ENCODE measurements around the gene PATJ.

The PATJ gene

GRCh38 chr1:61743431-61743705, 1.1 kb downstream of the PATJ start:
- Histone ChIP-seq H2AFZ (ENCODE audit: low read depth, low read length, severe bottlenecking) (no peak overlapping the region), H3K4me2 (ENCODE audit: low read depth, low read length, poor library complexity, severe bottlenecking) (no peak overlapping the region), H3K9me3 (ENCODE audit: insufficient read depth, low read length) (no peaks in the 10 kb centered on the region), H3K9me2 (replicated peaks; ENCODE audit: insufficient read depth, low read length) (no peaks in the 10 kb centered on the region), H3K27ac (ENCODE audit: low read depth, low read length) (no peak overlapping the region), H3K27me3 (ENCODE audit: low read length) (no peaks in the 10 kb centered on the region), H3K9ac (ENCODE audit: low read length) (no peak overlapping the region), H3K36me3 (ENCODE audit: low read length) (no peaks in the 10 kb centered on the region), H3K4me3 (ENCODE audit: insufficient read depth, low read length, poor library complexity, severe bottlenecking) (no peak overlapping the region), H3F3A (ENCODE audit: insufficient read depth) (peaks cover 13% of the 10 kb centered on the region), H3K79me2 (ENCODE audit: insufficient read depth, low read length) (no peaks in the 10 kb centered on the region; the same call in 1 of the 2 replicates), H4K20me1 (ENCODE audit: low read depth, low read length) (no peaks in the 10 kb centered on the region)
- no peak for TF ChIP-seq EZH2phosphoT487 (conservative IDR thresholded peaks at IDR 0.05; ENCODE audit: low read length)
- no peak for TF ChIP-seq CTCF (IDR thresholded peaks at IDR 0.05; ENCODE audit: insufficient read depth, low read length, poor library complexity, severe bottlenecking)

- no peak overlapping the region for H3K27ac ChIP-seq (ENCODE audit: low read depth, low read length)
- no peak overlapping the region for H3K9ac ChIP-seq (ENCODE audit: low read length)
Observed at GRCh38 chr1:61743716-61744580, 1.7 kb downstream of the PATJ start.

GRCh38 chr1:61746813-61747212, 4.5 kb downstream of the PATJ start:
- no peak overlapping the region for H2AFZ ChIP-seq (ENCODE audit: low read depth, low read length, severe bottlenecking)
- no peaks in the 10 kb centered on the region for H3K27me3 ChIP-seq (ENCODE audit: low read length)
- no peaks in the 10 kb centered on the region for H3K9me2 ChIP-seq (replicated peaks; ENCODE audit: insufficient read depth, low read length)
- H3K9me3 ChIP-seq (ENCODE audit: insufficient read depth, low read length) = no peaks in the 10 kb centered on the region
- H3K4me2 ChIP-seq (ENCODE audit: low read depth, low read length, poor library complexity, severe bottlenecking) = peak overlapping the region; percentile 3
- H3K79me2 ChIP-seq (ENCODE audit: insufficient read depth, low read length) = no peaks in the 10 kb centered on the region; the same call in 1 of the 2 replicates
- H3K4me3 ChIP-seq (ENCODE audit: insufficient read depth, low read length, poor library complexity, severe bottlenecking) = no peak overlapping the region
- no peaks in the 10 kb centered on the region for H4K20me1 ChIP-seq (ENCODE audit: low read depth, low read length)
- H3K27ac ChIP-seq (ENCODE audit: low read depth, low read length) = no peak overlapping the region
- no peaks in the 10 kb centered on the region for H3K36me3 ChIP-seq (ENCODE audit: low read length)
- TF ChIP-seq CTCF (IDR thresholded peaks at IDR 0.05; ENCODE audit: insufficient read depth, low read length, poor library complexity, severe bottlenecking) = no peak
- TF ChIP-seq EZH2phosphoT487 (conservative IDR thresholded peaks at IDR 0.05; ENCODE audit: low read length) = no peak
- peaks cover 13% of the 10 kb centered on the region for H3F3A ChIP-seq (ENCODE audit: insufficient read depth)
- H3K9ac ChIP-seq (ENCODE audit: low read length) = no peak overlapping the region

More at GRCh38 chr1:61743716-61744580, 1.7 kb downstream of the PATJ start:
- no peak overlapping the region for H3K4me3 ChIP-seq (ENCODE audit: insufficient read depth, low read length, poor library complexity, severe bottlenecking)
- no peaks in the 10 kb centered on the region for H3K27me3 ChIP-seq (ENCODE audit: low read length)
- no peak overlapping the region for H2AFZ ChIP-seq (ENCODE audit: low read depth, low read length, severe bottlenecking)
- peaks cover 13% of the 10 kb centered on the region for H3F3A ChIP-seq (ENCODE audit: insufficient read depth)
- no peak overlapping the region for H3K4me2 ChIP-seq (ENCODE audit: low read depth, low read length, poor library complexity, severe bottlenecking)
- H3K9me2 ChIP-seq (replicated peaks; ENCODE audit: insufficient read depth, low read length) = no peaks in the 10 kb centered on the region
- H4K20me1 ChIP-seq (ENCODE audit: low read depth, low read length) = no peaks in the 10 kb centered on the region
- H3K36me3 ChIP-seq (ENCODE audit: low read length) = no peaks in the 10 kb centered on the region
- H3K79me2 ChIP-seq (ENCODE audit: insufficient read depth, low read length) = no peaks in the 10 kb centered on the region; the same call in 1 of the 2 replicates
- TF ChIP-seq CTCF (IDR thresholded peaks at IDR 0.05; ENCODE audit: insufficient read depth, low read length, poor library complexity, severe bottlenecking) (no peak), EZH2phosphoT487 (conservative IDR thresholded peaks at IDR 0.05; ENCODE audit: low read length) (no peak)
- H3K9me3 ChIP-seq (ENCODE audit: insufficient read depth, low read length) = no peaks in the 10 kb centered on the region

All from SU-DHL-6 (cell line).